IMR-90 (cell line): Measurements from ENCODE around the gene STAB1. TPM values are rescaled to one million over a fixed set of nuclear protein-coding genes. Genes with fewer than 3 reads are reported as not detected.

Source experiments
- ATAC-seq: fragments of 200-7000 bp; cut with Tn5 transposase; 2 replicates; pipeline ENCODE4 v1.9.1; 2020; ENCODE audit warnings: low read depth, mild to moderate bottlenecking, moderate library complexity
- BruUV-seq: library from RNA; stranded (reverse); fragments of 400-500 nt; replicated peaks from 2 replicates; lab custom pipeline; 2021; lab: Mats Ljungman, UMichigan
- CTCF ChIA-PET: fragments of 300-600 bp; formaldehyde crosslinking; extraction: SDS; loops from one replicate; lab custom pipeline; 2021; ENCODE audit warnings: antibody characterized with exemption; lab: Yijun Ruan, JAX
- POLR2A ChIA-PET: fragments of 300-600 bp; sonication (Branson Sonifier 250); formaldehyde crosslinking; loops from one replicate; lab custom pipeline; 2022; ENCODE audit warnings: antibody characterized with exemption; ENCODE audit not compliant: unreplicated experiment; lab: Charles Lee
- DNase-seq: peaks from one replicate; pipeline ENCODE4 v3.0.0; 2013
- H2AFZ ChIP-seq: replicated peaks from 2 replicates; pipeline ENCODE3; 2013; ENCODE audit warnings: low read length, mild to moderate bottlenecking; ENCODE audit not compliant: poor library complexity
- H2AK5ac ChIP-seq: 2 replicates; pipeline ENCODE4 v1.6.1; 2013; ENCODE audit warnings: low read depth, low read length, inconsistent platforms
- H2AK9ac ChIP-seq: replicated peaks from 2 replicates; pipeline ENCODE3; 2013; ENCODE audit warnings: mild to moderate bottlenecking, low read depth, low read length, moderate library complexity; ENCODE audit not compliant: poor library complexity
- H2BK120ac ChIP-seq: 2 replicates; pipeline ENCODE4 v1.6.1; 2013; ENCODE audit warnings: low read depth, low read length, inconsistent platforms
- H2BK15ac ChIP-seq: 3 replicates; pipeline ENCODE4 v1.6.1; 2013; ENCODE audit warnings: low read depth, low read length, inconsistent platforms
- H2BK20ac ChIP-seq: 2 replicates; pipeline ENCODE4 v1.6.1; 2013; ENCODE audit warnings: low read depth, mild to moderate bottlenecking, inconsistent platforms, low read length, moderate library complexity
- H2BK5ac ChIP-seq: 2 replicates; pipeline ENCODE4 v1.6.1; 2013; ENCODE audit warnings: mild to moderate bottlenecking, low read depth, low read length, inconsistent platforms; ENCODE audit not compliant: poor library complexity, severe bottlenecking
- H3K14ac ChIP-seq: replicated peaks from 2 replicates; pipeline ENCODE4 v1.6.1; 2013; ENCODE audit warnings: low read depth, low read length, inconsistent platforms
- H3K18ac ChIP-seq: 2 replicates; pipeline ENCODE4 v1.6.1; 2013; ENCODE audit warnings: low read depth, low read length, control low read depth
- H3K23ac ChIP-seq: 2 replicates; pipeline ENCODE4 v1.6.1; 2013; ENCODE audit warnings: low read depth, low read length, inconsistent platforms
- H3K27ac ChIP-seq: 2 replicates; pipeline ENCODE4 v1.5.1; 2013; ENCODE audit warnings: mild to moderate bottlenecking, control low read depth, low read length; ENCODE audit not compliant: insufficient read depth
- H3K27me3 ChIP-seq: 2 replicates; pipeline ENCODE4 v1.6.1; 2013; ENCODE audit warnings: low read length; ENCODE audit not compliant: control insufficient read depth, insufficient read depth
- H3K36me3 ChIP-seq: 2 replicates; pipeline ENCODE4 v1.6.1; 2013; ENCODE audit warnings: low read length, mixed read lengths; ENCODE audit not compliant: control insufficient read depth, insufficient read depth
- H3K4ac ChIP-seq: 2 replicates; pipeline ENCODE4 v1.6.1; 2013; ENCODE audit warnings: low read depth, low read length, inconsistent platforms
- H3K4me1 ChIP-seq: 2 replicates; pipeline ENCODE4 v1.6.1; 2013; ENCODE audit warnings: low read length, mixed read lengths; ENCODE audit not compliant: control insufficient read depth, insufficient read depth
- H3K4me2 ChIP-seq: 2 replicates; pipeline ENCODE4 v1.6.1; 2013; ENCODE audit warnings: low read depth, mild to moderate bottlenecking, control low read depth, low read length, moderate library complexity
- H3K4me3 ChIP-seq: 2 replicates; pipeline ENCODE4 v1.5.1; 2013; ENCODE audit warnings: low read depth, mild to moderate bottlenecking, control low read depth, low read length, moderate library complexity; ENCODE audit not compliant: insufficient read depth
- H3K56ac ChIP-seq: 2 replicates; pipeline ENCODE4 v1.6.1; 2013; ENCODE audit warnings: low read length, inconsistent platforms; ENCODE audit not compliant: insufficient read depth; ENCODE audit errors: extremely low read depth
- H3K79me1 ChIP-seq, 2 experiments: 2 replicates each; pipeline ENCODE4 v1.6.1; 2013; ENCODE audit warnings: low read length in 2 of 2, inconsistent platforms in 1 of 2, low read depth in 1 of 2
- H3K9ac ChIP-seq: 2 replicates; pipeline ENCODE4 v1.6.1; 2013; ENCODE audit warnings: low read depth, low read length, control low read depth
- H3K9me1 ChIP-seq: 2 replicates; pipeline ENCODE4 v1.6.1; 2013; ENCODE audit warnings: low read length, inconsistent platforms; ENCODE audit not compliant: insufficient read depth
- H3K9me3 ChIP-seq: 2 replicates; pipeline ENCODE4 v1.6.1; 2013; ENCODE audit warnings: low read length; ENCODE audit not compliant: control insufficient read depth, insufficient read depth
- H4K20me1 ChIP-seq: 2 replicates; pipeline ENCODE4 v1.6.1; 2013; ENCODE audit warnings: low read length, inconsistent platforms; ENCODE audit not compliant: insufficient read depth
- H4K5ac ChIP-seq: 2 replicates; pipeline ENCODE4 v1.6.1; 2013; ENCODE audit warnings: mild to moderate bottlenecking, low read depth, low read length, control low read depth
- H4K8ac ChIP-seq, 2 experiments: 2 replicates each; pipeline ENCODE4 v1.6.1; 2013; ENCODE audit warnings: low read depth in 2 of 2, low read length in 2 of 2, control low read depth in 1 of 2, inconsistent platforms in 1 of 2
- H4K91ac ChIP-seq: 2 replicates; pipeline ENCODE4 v1.6.1; 2013; ENCODE audit warnings: low read depth, low read length, inconsistent platforms; ENCODE audit not compliant: insufficient read depth
- CEBPB ChIP-seq: IDR thresholded peaks from 2 replicates; pipeline ENCODE4 v1.6.1; 2012; ENCODE audit warnings: low read depth, low read length, improper control_type of control experiment
- CTCF ChIP-seq: conservative IDR thresholded peaks from 2 replicates; pipeline ENCODE4 v1.5.1; 2012; ENCODE audit warnings: mild to moderate bottlenecking, low read depth, low read length, improper control_type of control experiment
- WGBS, 2 experiments: methylation state at CpG; one replicate each; pipeline versions ENCODE4 v1.1.5 to v1.1.7; 2013; ENCODE audit warnings: missing lambda C conversion rate in 2 of 2; ENCODE audit not compliant: insufficient read length in 1 of 2; ENCODE audit errors: extremely low coverage in 2 of 2; 5-methylcytosine and 5-hydroxymethylcytosine counted together
- dilution Hi-C: fragments of 300-500 bp; cut with HindIII; formaldehyde crosslinking; loops from one replicate; pipeline ENCODE4 v1.14.3; 2018; ENCODE audit warnings: low sequenced_read_pairs; ENCODE audit not compliant: unreplicated experiment
- in situ Hi-C: fragments of 300-500 bp; cut with MboI; formaldehyde crosslinking; loops from 3 replicates; pipeline ENCODE4 v1.14.3; 2019; ENCODE audit warnings: low sequenced_read_pairs, inconsistent platforms, mixed read lengths
- intact Hi-C: fragments of 100-400 bp; cut with micrococcal nuclease; formaldehyde crosslinking; loops from 2 replicates; pipeline ENCODE4 v1.10.0; 2022
- polyA plus RNA-seq, 3 experiments: library from polyadenylated mRNA; depleted of rRNA; stranded (reverse); fragments of >200 nt; gene quantifications; 2 replicates each; pipeline ENCODE4 v1.2.3, GENCODE V29; 2012; ENCODE audit warnings: low replicate concordance in 1 of 3
- total RNA-seq: library from RNA; depleted of rRNA; stranded (reverse); fragments of >200 nt; gene quantifications from 2 replicates; pipeline ENCODE4 v1.2.3, GENCODE V29; 2012

STAB1 gene
- total and polyA plus RNA-seq, 2 of the 4 experiments (the other 2 are of a cell fraction) = not detected

- no peak overlapping the region for H3K4me3 ChIP-seq
- DNase-seq = no peak
- in situ Hi-C loops = no loop called here
Measured at GRCh38 chr3:52451237-52452083, 43.7 kb upstream of the STAB1 start.

More at GRCh38 chr3:52451237-52452083, 43.7 kb upstream of the STAB1 start:
- TF ChIP-seq CEBPB (no peak), CTCF (0 out of 2 replicates have a peak, but pooled peaks have one; percentile 6)
- dilution Hi-C loops = no loop called here
- H3K56ac ChIP-seq = no peak overlapping the region
- H3K36me3 ChIP-seq = no peaks in the 10 kb centered on the region
- no peak overlapping the region for H2BK20ac ChIP-seq
- peaks cover 5 to 12% of the 10 kb centered on the region in 2 experiments; a peak in 3 of 4 replicates for H3K79me1 ChIP-seq
- H4K20me1 ChIP-seq = peaks cover under 1% of the 10 kb centered on the region
- ChIA-PET CTCF (no interaction called here), POLR2A (no interaction called here)
- no peak overlapping the region for H3K4ac ChIP-seq
- no peaks in the 10 kb centered on the region for H3K27me3 ChIP-seq
- no peak overlapping the region for H4K8ac ChIP-seq
- no peak overlapping the region for H3K9ac ChIP-seq
- no peak overlapping the region for H2BK15ac ChIP-seq
- no peak overlapping the region for H3K23ac ChIP-seq
- H3K9me1 ChIP-seq = peaks cover 7% of the 10 kb centered on the region
- intact Hi-C loops = no loop called here
- no peak overlapping the region for H2BK120ac ChIP-seq
- peaks cover 6% of the 10 kb centered on the region for H3K4me1 ChIP-seq
- no peak overlapping the region for H2AK9ac ChIP-seq
- peak overlapping the region; percentile 4; the same call in 1 of the 2 replicates for H2AK5ac ChIP-seq
- no peaks in the 10 kb centered on the region for H3K9me3 ChIP-seq
- H2AFZ ChIP-seq = no peak overlapping the region
- 48% methylated on average over 6 of the region's 24 CpGs; no CpG with 5 or more reads in 1 of the 2 experiments for WGBS, 2 experiments
- no peak overlapping the region for H3K4me2 ChIP-seq
- ATAC-seq = no peak
- no TSS peak for BruUV-seq
- H3K27ac ChIP-seq = no peak overlapping the region
- H3K14ac ChIP-seq = no peak overlapping the region
- no peak overlapping the region for H4K91ac ChIP-seq
- no peak overlapping the region for H3K18ac ChIP-seq
- no peak overlapping the region for H4K5ac ChIP-seq
- no peak overlapping the region for H2BK5ac ChIP-seq
